Measurements from ENCODE around the gene RAD50.
"Not testable (repeated sequence)": the region's sequence is repeated elsewhere in the genome, so short reads cannot be mapped to it uniquely, and the experiment has no call there.

Gene RAD50

GRCh38 chr5:132556763-132557477 lies at the start of gene RAD50:
Gene RAD50 (plus strand): TSS chr5:132556977. CDS start chr5:132557325, 348 bp downstream.
- peak; percentile 85 for DNase-seq (ENCODE audit: low read depth)

GRCh38 chr5:132510076-132510475 lies 46.7 kb upstream of the RAD50 start:
- DNase-seq (ENCODE audit: low read depth): no peak

GRCh38 chr5:132513618-132514336 lies 43.0 kb upstream of the RAD50 start:
- not testable (repeated sequence) for DNase-seq (ENCODE audit: low read depth)

- not testable (repeated sequence) for DNase-seq (ENCODE audit: low read depth)
These were observed 34.7 kb upstream of the RAD50 start for GRCh38 chr5:132522067-132522466.

- DNase-seq (ENCODE audit: low read depth): not testable (repeated sequence)
These were observed 31.9 kb upstream of the RAD50 start for GRCh38 chr5:132524877-132525276.

GRCh38 chr5:132525299-132525724 lies 31.5 kb upstream of the RAD50 start:
- DNase-seq (ENCODE audit: low read depth): no peak

GRCh38 chr5:132526290-132526973 lies 30.3 kb upstream of the RAD50 start:
- no peak for DNase-seq (ENCODE audit: low read depth)

- no peak for DNase-seq (ENCODE audit: low read depth)
These were observed 29.7 kb upstream of the RAD50 start for GRCh38 chr5:132526974-132527564.

GRCh38 chr5:132528021-132528420 lies 28.8 kb upstream of the RAD50 start:
- DNase-seq (ENCODE audit: low read depth): no peak

- DNase-seq (ENCODE audit: low read depth): no peak
These were observed 27.7 kb upstream of the RAD50 start for GRCh38 chr5:132528866-132529634.

- DNase-seq (ENCODE audit: low read depth): no peak
These were observed 25.8 kb upstream of the RAD50 start for GRCh38 chr5:132530946-132531345.

- no peak for DNase-seq (ENCODE audit: low read depth)
These were observed 17.1 kb upstream of the RAD50 start for GRCh38 chr5:132539716-132540115.

- no peak for DNase-seq (ENCODE audit: low read depth)
These were observed 16.6 kb upstream of the RAD50 start for GRCh38 chr5:132540149-132540548.

- no peak for DNase-seq (ENCODE audit: low read depth)
These were observed 16.0 kb upstream of the RAD50 start for GRCh38 chr5:132540764-132541163.

- DNase-seq (ENCODE audit: low read depth): no peak
These were observed 13.1 kb upstream of the RAD50 start, which contains the start of gene IL5 for GRCh38 chr5:132543472-132544201. Gene IL5 (minus strand): TSS chr5:132543522. CDS start chr5:132543478, 44 bp downstream.

- DNase-seq (ENCODE audit: low read depth): no peak
These were observed 10.7 kb upstream of the RAD50 start for GRCh38 chr5:132546108-132546507.

GRCh38 chr5:132547269-132547668 lies 9.5 kb upstream of the RAD50 start:
- no peak for DNase-seq (ENCODE audit: low read depth)

GRCh38 chr5:132548834-132549233 lies 7.9 kb upstream of the RAD50 start:
- not testable (repeated sequence) for DNase-seq (ENCODE audit: low read depth)

GRCh38 chr5:132549576-132549975 lies 7.2 kb upstream of the RAD50 start:
- DNase-seq (ENCODE audit: low read depth): no peak

GRCh38 chr5:132556153-132556762 lies 519 bp upstream of the RAD50 start:
- no peak for DNase-seq (ENCODE audit: low read depth)
